Spleen (tissue), 7 donors: ENCODE data around the gene NR5A1.

Experiments used
- POLR2A ChIP-seq, 3 donors: fragments of 450-650 bp; IDR thresholded peaks; one replicate each; pipeline ENCODE4 v1.5.1; 2017; ENCODE audit warnings: antibody characterized with exemption in 3 of 3, mild to moderate bottlenecking in 1 of 3
- TF ChIP-seq, protein P1 (sequence below), 11 experiments: fragments of 200-600 bp in 7 of 11; fragments of 450-650 bp in 4 of 11; sonication (generic) in 4 of 11; IDR thresholded peaks in 8 of 11; conservative IDR thresholded peaks in 3 of 11; 1 replicate in 7 of 11; 2 replicates in 4 of 11; pipeline versions ENCODE4 v1.4.0 to v1.8.0; 2016 to 2021; ENCODE audit warnings: antibody characterized with exemption in 11 of 11, inconsistent platforms in 4 of 11, mild to moderate bottlenecking in 1 of 11
- donor health status: DM: no; HTN: no; CAD: no; lungs with moderate emphysema.
- donor health status: DM: no; HTN: no; CAD: no.
- donor health status: DM: no; HTN: no; CAD: no.

GRCh38 chr9:124453586-124454191 lies 53.5 kb downstream of the NR5A1 start:
- TF ChIP-seq, protein P1, sequence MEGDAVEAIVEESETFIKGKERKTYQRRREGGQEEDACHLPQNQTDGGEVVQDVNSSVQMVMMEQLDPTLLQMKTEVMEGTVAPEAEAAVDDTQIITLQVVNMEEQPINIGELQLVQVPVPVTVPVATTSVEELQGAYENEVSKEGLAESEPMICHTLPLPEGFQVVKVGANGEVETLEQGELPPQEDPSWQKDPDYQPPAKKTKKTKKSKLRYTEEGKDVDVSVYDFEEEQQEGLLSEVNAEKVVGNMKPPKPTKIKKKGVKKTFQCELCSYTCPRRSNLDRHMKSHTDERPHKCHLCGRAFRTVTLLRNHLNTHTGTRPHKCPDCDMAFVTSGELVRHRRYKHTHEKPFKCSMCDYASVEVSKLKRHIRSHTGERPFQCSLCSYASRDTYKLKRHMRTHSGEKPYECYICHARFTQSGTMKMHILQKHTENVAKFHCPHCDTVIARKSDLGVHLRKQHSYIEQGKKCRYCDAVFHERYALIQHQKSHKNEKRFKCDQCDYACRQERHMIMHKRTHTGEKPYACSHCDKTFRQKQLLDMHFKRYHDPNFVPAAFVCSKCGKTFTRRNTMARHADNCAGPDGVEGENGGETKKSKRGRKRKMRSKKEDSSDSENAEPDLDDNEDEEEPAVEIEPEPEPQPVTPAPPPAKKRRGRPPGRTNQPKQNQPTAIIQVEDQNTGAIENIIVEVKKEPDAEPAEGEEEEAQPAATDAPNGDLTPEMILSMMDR (IDR thresholded peaks at IDR 0.05 in 8 of 11, conservative IDR thresholded peaks at IDR 0.05 in 3 of 11), result no peak
- TF ChIP-seq POLR2A (IDR thresholded peaks at IDR 0.05), result no peak
